ENCODE measurements around the gene TINAGL1.

Gene TINAGL1, protein sequence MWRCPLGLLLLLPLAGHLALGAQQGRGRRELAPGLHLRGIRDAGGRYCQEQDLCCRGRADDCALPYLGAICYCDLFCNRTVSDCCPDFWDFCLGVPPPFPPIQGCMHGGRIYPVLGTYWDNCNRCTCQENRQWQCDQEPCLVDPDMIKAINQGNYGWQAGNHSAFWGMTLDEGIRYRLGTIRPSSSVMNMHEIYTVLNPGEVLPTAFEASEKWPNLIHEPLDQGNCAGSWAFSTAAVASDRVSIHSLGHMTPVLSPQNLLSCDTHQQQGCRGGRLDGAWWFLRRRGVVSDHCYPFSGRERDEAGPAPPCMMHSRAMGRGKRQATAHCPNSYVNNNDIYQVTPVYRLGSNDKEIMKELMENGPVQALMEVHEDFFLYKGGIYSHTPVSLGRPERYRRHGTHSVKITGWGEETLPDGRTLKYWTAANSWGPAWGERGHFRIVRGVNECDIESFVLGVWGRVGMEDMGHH

GRCh38 chr1:31576201-31576669 is at the start of gene TINAGL1:
Gene TINAGL1 (plus strand): TSS chr1:31576515. CDS start chr1:31577149, 634 bp downstream.
- no peak for DNase-seq (ENCODE audit: low read depth in 2 of 2)

- peak; percentile 13 to 18 for DNase-seq (ENCODE audit: low read depth in 2 of 2)
Observed at GRCh38 chr1:31529999-31530684, 46.2 kb upstream of the TINAGL1 start.

DNA sequence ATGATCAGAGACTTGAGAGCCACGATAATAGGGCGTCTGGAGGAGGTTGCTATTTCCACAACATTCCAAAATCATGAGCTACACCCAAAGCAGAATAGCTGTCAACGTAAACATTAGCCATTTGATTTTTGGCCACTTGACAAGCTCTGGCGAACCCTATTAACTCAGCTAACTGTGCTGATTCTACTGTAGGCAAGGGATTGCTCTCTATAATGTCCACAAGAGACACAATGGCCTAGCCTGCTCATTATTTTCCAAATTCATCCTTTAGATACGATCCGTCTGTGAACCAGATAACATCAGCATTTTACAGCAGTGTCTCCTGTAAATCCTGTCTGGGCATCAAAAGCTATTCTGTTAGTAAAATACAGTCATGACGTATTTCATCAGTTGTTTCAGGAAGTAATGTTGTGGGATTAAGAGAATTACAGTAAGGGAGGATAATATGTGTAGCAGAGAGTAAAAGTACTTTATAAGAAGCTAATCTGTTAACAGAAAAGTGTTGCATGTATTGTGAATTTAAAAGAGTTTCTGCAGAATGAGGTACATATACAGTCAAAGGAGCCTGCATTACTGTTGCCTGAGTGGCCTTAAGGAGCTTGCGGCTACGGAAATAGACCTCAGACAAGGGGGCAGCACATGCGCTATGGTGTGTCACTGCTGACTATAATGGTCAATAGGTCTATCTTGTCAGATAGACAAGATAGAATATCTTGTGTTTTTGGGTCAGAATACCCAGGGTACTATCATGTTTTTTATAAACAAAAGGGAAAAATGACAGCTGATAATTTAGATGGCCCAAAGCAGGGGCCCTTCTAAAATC is 44.9 kb upstream of the TINAGL1 start:
- DNase-seq (ENCODE audit: low read depth in 2 of 2), result peak; percentile 61 to 62

DNA sequence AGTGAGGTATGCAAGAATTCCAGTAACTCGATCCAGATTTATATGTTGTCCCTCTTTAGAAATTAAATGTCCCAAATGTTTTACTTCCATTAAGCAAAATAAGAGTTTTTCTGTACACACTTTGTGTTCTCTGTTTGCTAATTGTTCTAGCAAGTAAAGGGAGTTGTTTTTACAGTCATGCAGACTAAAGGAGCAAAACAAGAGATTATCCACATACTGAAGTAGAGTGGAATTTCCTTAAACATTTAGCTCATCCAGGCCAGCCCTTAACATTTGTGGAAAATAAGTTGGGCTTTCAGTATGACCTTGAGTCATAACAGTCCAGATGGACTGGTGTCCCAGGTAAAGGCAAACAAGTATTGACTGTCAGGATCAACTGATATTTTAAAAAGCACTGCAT is 44.1 kb upstream of the TINAGL1 start:
- no peak for DNase-seq (ENCODE audit: low read depth in 2 of 2)

GRCh38 chr1:31535561-31535960 is 40.8 kb upstream of the TINAGL1 start:
- no peak for DNase-seq (ENCODE audit: low read depth in 2 of 2)

DNA sequence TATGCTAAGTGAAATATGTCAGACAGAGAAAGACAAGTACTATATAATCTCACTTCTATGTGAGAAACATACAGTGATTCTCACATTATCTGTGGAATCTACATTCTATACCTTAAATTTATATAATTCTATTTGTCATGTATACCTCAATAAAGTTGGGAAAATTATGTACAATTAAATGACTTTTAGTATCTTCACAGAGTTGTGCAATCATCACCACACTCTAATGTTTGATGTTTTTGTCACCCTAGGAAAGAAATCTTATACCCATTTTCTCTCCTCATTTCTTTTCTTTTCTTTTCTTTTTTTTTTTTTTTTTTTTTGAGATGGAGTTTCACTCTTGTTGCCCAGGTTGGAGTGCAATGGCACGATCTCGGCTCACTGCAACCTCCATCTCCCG is 37.0 kb upstream of the TINAGL1 start:
- DNase-seq (ENCODE audit: low read depth in 2 of 2), result no peak

GRCh38 chr1:31541194-31541593 is 35.1 kb upstream of the TINAGL1 start:
- DNase-seq (ENCODE audit: low read depth in 2 of 2), result no peak

- no peak for DNase-seq (ENCODE audit: low read depth in 2 of 2)
Observed at GRCh38 chr1:31545927-31546540, 30.3 kb upstream of the TINAGL1 start.

GRCh38 chr1:31548534-31548906 is 27.8 kb upstream of the TINAGL1 start:
- no peak for DNase-seq (ENCODE audit: low read depth in 2 of 2)

DNA sequence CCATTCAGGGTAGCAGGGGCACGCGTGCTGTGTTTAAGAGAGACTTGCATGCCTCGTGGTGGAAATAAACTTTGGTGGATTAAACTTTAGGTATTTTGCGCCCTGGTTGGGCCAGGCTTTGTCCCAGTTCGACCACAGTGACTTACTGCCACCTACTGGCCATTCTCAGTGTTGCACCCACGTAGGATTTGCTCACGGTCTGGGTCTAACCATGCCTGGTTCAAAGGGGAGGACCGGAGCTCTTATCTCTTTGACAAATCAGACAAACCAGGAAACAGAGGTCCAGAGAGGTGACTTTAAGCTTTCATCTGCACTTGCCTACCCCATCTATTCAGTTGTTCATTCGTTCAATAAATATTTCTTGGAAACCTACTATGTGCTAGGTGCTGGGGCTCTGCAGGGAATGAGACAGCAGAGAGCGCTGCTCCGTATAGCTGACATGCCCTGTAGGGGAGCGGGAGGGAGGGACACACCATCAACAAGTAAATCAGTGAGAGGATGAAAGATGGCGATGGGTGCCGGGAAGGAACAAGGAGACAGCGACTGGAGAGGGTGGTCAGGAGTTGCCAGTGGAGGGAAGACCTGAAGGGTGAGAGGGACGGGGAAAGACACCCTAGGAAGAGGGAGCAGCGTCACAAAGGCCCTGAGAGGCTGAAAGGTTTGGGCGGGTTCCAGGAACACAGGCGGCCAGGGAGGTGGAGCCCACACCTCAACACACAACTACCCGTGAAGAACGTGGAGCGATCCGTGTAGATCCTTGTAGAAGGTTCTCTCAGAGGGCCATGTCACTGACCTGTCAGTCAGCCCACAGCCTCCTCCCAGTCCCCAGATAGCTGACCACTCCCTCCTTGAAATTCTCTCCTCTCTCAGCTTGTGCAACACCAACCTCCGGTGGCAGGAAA is 27.2 kb upstream of the TINAGL1 start:
- peak; percentile 64 to 67 for DNase-seq (ENCODE audit: low read depth in 2 of 2)

DNA sequence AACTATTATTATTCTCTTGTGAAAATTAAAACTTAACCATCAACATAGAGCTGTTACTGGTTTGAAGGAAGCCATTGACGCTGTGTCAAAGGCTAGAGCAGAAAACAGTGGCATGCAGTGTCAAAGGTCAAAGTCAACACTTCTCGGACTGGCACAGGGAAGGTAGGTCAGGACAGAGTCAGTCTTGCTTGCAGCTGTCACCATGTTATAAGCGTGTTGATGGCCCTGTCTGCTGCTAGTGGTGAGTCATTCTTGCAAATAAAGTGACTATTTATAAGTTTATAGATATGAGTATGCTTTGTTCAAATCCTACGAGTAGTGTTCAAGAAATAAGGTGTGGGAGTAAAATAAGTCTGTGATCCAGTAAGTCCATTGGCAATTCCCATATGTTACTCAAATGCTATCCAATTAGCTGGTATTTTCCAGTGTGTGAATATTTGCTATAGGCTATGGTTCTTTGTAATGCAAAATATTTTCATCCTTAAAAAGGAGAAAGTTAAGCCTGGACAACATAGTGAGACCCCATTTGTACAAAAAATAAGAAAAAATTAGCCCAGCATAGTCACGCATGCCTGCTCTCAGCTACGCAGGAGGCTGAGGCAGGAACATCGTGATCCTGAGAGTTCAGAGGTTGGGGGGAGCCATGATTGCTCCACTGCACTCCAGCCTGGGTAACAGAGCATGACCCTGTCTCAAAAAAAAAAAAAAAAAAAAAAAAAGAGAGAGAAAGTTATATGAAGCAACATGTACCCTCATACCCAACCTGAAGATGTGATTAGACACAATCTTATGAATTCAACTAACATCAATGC is 26.3 kb upstream of the TINAGL1 start:
- no peak for DNase-seq (ENCODE audit: low read depth in 2 of 2)

GRCh38 chr1:31551208-31551607 is 25.1 kb upstream of the TINAGL1 start:
- DNase-seq (ENCODE audit: low read depth in 2 of 2), result no peak

DNA sequence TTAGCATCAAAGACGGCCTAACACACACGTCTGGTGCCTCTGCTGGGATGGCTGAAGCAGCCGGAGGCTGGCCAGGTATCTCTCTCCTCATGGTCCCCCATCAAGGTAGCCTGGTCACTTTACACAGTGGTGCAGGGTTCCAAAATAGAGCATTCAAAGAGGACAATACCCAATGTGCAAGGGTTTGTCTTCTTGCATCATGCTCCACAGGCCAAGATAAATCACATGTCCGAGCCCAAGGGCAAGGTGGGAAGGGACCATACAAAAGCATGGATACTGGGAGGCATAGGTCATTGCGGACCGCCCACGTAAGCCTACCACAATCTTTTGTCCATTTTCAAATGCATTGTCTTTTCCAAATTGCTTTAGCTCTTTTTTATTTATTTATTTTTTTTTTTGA is 23.8 kb upstream of the TINAGL1 start:
- DNase-seq (ENCODE audit: low read depth in 2 of 2), result no peak

- no peak for DNase-seq (ENCODE audit: low read depth in 2 of 2)
Observed at GRCh38 chr1:31556481-31557006, 19.8 kb upstream of the TINAGL1 start.

- DNase-seq (ENCODE audit: low read depth in 2 of 2), result no peak
Observed at GRCh38 chr1:31559715-31560114, 16.6 kb upstream of the TINAGL1 start.

DNA sequence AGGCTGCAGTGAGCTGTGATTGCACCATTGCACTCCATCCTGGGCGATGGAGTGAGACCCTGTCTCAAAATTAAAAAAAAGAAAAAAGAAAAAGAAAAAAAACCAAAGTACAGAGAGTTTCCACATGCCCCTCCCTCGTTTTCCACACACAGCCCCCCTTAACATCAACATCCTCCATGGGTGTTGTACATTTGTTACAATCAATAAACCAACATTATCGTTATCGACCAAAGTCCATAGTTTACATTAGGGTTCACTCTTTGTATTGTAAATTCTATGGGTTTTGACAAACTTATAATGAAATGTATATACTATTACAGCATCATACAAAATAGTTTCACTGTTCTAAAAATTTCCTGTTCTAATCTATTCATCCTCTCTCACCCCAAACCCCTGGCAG is 15.9 kb upstream of the TINAGL1 start:
- DNase-seq (ENCODE audit: low read depth in 2 of 2), result no peak

DNA sequence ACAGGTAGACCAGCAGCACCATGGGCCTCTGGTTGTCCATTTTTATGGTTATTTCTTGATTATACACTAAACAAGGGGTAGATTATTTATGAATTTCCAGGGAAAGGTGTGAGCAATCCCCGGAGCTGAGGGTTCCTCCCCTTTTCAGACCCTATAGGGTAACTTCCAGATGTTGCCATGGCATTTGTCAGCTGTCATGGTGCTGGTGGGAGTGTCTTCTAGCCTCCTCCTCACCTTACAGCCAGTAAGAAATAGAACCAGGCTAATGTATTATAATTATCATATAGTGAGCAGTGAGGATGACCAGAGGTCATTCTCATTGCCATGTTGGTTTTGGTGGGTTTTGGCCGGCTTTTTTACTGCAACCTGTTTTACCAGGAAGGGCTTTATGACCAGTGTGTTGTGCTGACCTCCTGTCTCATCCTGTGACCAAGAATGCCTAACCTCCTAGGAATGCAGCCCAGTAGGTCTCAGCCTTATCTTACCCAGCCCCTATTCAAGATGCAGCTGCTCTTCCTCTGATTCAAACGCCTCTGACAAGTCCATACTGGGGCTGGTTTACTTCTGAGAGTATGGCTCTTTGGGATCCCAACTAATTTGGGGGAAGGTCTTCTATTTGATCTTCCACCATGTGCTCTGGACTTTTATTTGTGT is 13.5 kb upstream of the TINAGL1 start:
- no peak for DNase-seq (ENCODE audit: low read depth in 2 of 2)

DNA sequence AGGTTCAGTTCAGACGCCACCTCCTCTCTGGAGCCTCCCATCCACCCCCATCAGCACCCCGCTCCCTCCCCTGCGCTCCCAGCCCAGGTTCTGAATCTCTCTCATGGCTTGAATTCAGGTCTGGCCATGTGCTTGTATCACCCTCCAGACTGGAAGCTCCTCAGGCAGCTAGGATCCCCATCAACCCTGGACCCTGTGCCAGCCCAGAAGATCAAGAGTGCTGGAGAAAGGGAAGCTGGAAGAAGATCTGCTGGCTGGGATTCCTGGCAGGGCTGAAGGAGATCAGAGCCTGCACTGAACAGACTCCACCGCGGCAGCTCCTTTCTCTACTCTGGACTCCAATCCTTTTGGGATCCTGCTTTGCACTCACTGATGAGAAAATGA is 11.7 kb upstream of the TINAGL1 start:
- DNase-seq (ENCODE audit: low read depth in 2 of 2), result no peak

GRCh38 chr1:31567956-31568570 is 8.3 kb upstream of the TINAGL1 start:
- DNase-seq (ENCODE audit: low read depth in 2 of 2), result no peak
